ENCODE measurements around the gene KLK1. TPM values are rescaled to one million over a fixed set of nuclear protein-coding genes. Genes with fewer than 3 reads are reported as not detected.

KLK1 gene
- total RNA-seq, 1 experiment from 2014 or later = not detected

- Histone ChIP-seq H3K9me2 (ENCODE audit: insufficient read depth) (no peaks in the 10 kb centered on the region), H3F3A (ENCODE audit: insufficient read depth, low read depth) (no peaks in the 10 kb centered on the region), H4K20me1 (ENCODE audit: insufficient read depth) (no peaks in the 10 kb centered on the region), H3K27me3 (ENCODE audit: insufficient read depth, low read depth) (peaks cover 95% of the 10 kb centered on the region), H3K4me3 (no peak overlapping the region), H3K27ac (no peak overlapping the region), H3K79me2 (ENCODE audit: low read depth) (no peaks in the 10 kb centered on the region), H2AFZ (peak overlapping the region; percentile 80), H3K36me3 (ENCODE audit: low read depth) (no peaks in the 10 kb centered on the region), H3K4me1 (replicated peaks; ENCODE audit: insufficient read depth) (no peaks in the 10 kb centered on the region), H3K4me2 (no peak overlapping the region), H3K9me3 (ENCODE audit: insufficient read depth, low read depth) (no peaks in the 10 kb centered on the region)
- intact Hi-C loops (cut with micrococcal nuclease; ENCODE audit: unreplicated experiment) = no loop called here
- no TSS peak for BruUV-seq (replicated peaks)
- TF ChIP-seq EZH2 (IDR thresholded peaks at IDR 0.05; ENCODE audit: low read depth) (no peak), CTCF (conservative IDR thresholded peaks at IDR 0.05) (no peak)
- ChIA-PET POLR2A (ENCODE audit: unreplicated experiment) (no interaction called here), CTCF (no interaction called here)
- no peak for DNase-seq
Measured at GRCh38 chr19:50869479-50869878, 45.9 kb upstream of the KLK1 start.

GRCh38 chr19:50861496-50862286 is 38.1 kb upstream of the KLK1 start:
- H3K9me2 ChIP-seq (ENCODE audit: insufficient read depth) = no peaks in the 10 kb centered on the region
- H3K27me3 ChIP-seq (ENCODE audit: insufficient read depth, low read depth) = peaks cover 93% of the 10 kb centered on the region
- no peaks in the 10 kb centered on the region for H3K4me1 ChIP-seq (replicated peaks; ENCODE audit: insufficient read depth)
- H4K20me1 ChIP-seq (ENCODE audit: insufficient read depth) = no peaks in the 10 kb centered on the region
- no peak overlapping the region for H3K4me3 ChIP-seq
- BruUV-seq (replicated peaks) = no TSS peak
- H3K36me3 ChIP-seq (ENCODE audit: low read depth) = no peaks in the 10 kb centered on the region
- DNase-seq = no peak
- ChIA-PET CTCF (no interaction called here), POLR2A (ENCODE audit: unreplicated experiment) (no interaction called here)
- no peak overlapping the region for H2AFZ ChIP-seq
- intact Hi-C loops (cut with micrococcal nuclease; ENCODE audit: unreplicated experiment) = no loop called here
- no peak overlapping the region for H3K27ac ChIP-seq
- H3K79me2 ChIP-seq (ENCODE audit: low read depth) = no peaks in the 10 kb centered on the region
- no peaks in the 10 kb centered on the region for H3F3A ChIP-seq (ENCODE audit: insufficient read depth, low read depth)
- TF ChIP-seq CTCF (conservative IDR thresholded peaks at IDR 0.05) (no peak), EZH2 (IDR thresholded peaks at IDR 0.05; ENCODE audit: low read depth) (no peak)
- no peak overlapping the region for H3K4me2 ChIP-seq
- no peaks in the 10 kb centered on the region; the same call in 1 of the 2 replicates for H3K9me3 ChIP-seq (ENCODE audit: insufficient read depth, low read depth)

GRCh38 chr19:50861010-50861409 is 37.4 kb upstream of the KLK1 start:
- no peak for DNase-seq
- intact Hi-C loops (cut with micrococcal nuclease; ENCODE audit: unreplicated experiment) = no loop called here
- CTCF ChIA-PET = no interaction called here

More at GRCh38 chr19:50861010-50861409, 37.4 kb upstream of the KLK1 start:
- no peak for TF ChIP-seq EZH2 (IDR thresholded peaks at IDR 0.05; ENCODE audit: low read depth)
- TF ChIP-seq CTCF (conservative IDR thresholded peaks at IDR 0.05) = no peak
- Histone ChIP-seq H3K9me2 (ENCODE audit: insufficient read depth) (no peaks in the 10 kb centered on the region), H3K4me2 (no peak overlapping the region), H3K4me3 (no peak overlapping the region), H3K4me1 (replicated peaks; ENCODE audit: insufficient read depth) (no peaks in the 10 kb centered on the region), H3K36me3 (ENCODE audit: low read depth) (no peaks in the 10 kb centered on the region), H3K27me3 (ENCODE audit: insufficient read depth, low read depth) (peaks cover 93% of the 10 kb centered on the region), H4K20me1 (ENCODE audit: insufficient read depth) (no peaks in the 10 kb centered on the region), H3K27ac (no peak overlapping the region), H3K9me3 (ENCODE audit: insufficient read depth, low read depth) (no peaks in the 10 kb centered on the region; the same call in 1 of the 2 replicates), H3F3A (ENCODE audit: insufficient read depth, low read depth) (no peaks in the 10 kb centered on the region), H2AFZ (no peak overlapping the region), H3K79me2 (ENCODE audit: low read depth) (no peaks in the 10 kb centered on the region)
- BruUV-seq (replicated peaks) = no TSS peak
- POLR2A ChIA-PET (ENCODE audit: unreplicated experiment) = no interaction called here
